Epithelial cell of esophagus (primary cell): Measurements from ENCODE around the gene ALK.

Experiments
- DNase-seq: peaks from one replicate; pipeline ENCODE4 v3.0.0; 2010; ENCODE audit warnings: low read depth
- H3K4me3 ChIP-seq: 2 replicates; pipeline ENCODE4 v1.5.1; 2011; ENCODE audit warnings: mild to moderate bottlenecking, low read length, control low read depth
- CTCF ChIP-seq: IDR thresholded peaks from 2 replicates; pipeline ENCODE4 v1.5.1; 2011; ENCODE audit warnings: low read depth, mild to moderate bottlenecking, low read length, control low read depth, inconsistent platforms; ENCODE audit not compliant: insufficient read depth; ENCODE audit errors: missing control alignments

Gene ALK

DNA sequence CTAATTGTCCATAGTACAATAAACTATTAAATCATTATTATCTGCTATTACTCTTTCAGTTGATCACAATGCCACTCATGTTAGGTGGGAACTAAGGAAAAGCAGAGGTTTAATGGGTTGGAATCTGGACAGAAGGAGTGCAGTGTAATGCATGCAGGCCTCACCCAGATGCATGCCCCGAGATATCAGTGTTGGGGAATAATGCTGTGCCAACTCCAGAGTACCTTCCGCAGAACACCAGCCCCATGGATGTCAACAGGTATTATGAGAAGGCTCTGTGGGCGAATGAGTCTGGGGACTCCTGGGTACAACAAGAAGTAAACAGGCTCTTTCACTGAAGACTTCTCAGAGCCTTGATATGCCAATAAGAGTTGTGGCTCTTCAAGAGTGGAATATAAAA lies 377.4 kb downstream of the ALK start:
- H3K4me3 ChIP-seq = no peak overlapping the region
- DNase-seq = no peak
- no peak for TF ChIP-seq CTCF

- no peak for DNase-seq
- no peak for TF ChIP-seq CTCF
- no peak overlapping the region for H3K4me3 ChIP-seq
Measured at GRCh38 chr2:29535188-29535587, 386.2 kb downstream of the ALK start.

GRCh38 chr2:29532436-29532835 lies 388.9 kb downstream of the ALK start:
- no peak overlapping the region for H3K4me3 ChIP-seq
- no peak for TF ChIP-seq CTCF
- no peak for DNase-seq

DNA sequence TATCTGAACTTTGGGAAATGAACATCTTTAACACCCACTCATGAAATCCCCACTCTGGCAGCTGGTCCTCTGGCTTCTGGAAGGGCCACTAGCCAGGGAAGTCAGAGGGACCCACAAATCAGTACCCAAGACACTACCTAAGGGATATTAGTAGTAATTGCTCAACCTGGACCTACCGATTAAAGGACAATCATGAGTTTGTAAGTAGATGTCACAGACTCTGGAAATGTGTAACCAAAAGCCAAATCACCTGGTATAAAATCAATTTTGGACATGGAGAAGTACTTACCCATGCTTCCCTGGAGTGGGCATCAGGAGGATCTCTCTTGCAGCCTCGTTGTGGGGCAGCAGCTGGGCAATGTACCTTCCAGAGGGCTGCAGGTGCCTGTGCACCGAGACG lies 389.8 kb downstream of the ALK start:
- DNase-seq = no peak
- TF ChIP-seq CTCF = no peak
- H3K4me3 ChIP-seq = no peak overlapping the region

- DNase-seq = peak; percentile 20
- H3K4me3 ChIP-seq = no peak overlapping the region
- no peak for TF ChIP-seq CTCF
Measured at GRCh38 chr2:29530281-29530680, 391.1 kb downstream of the ALK start.

DNA sequence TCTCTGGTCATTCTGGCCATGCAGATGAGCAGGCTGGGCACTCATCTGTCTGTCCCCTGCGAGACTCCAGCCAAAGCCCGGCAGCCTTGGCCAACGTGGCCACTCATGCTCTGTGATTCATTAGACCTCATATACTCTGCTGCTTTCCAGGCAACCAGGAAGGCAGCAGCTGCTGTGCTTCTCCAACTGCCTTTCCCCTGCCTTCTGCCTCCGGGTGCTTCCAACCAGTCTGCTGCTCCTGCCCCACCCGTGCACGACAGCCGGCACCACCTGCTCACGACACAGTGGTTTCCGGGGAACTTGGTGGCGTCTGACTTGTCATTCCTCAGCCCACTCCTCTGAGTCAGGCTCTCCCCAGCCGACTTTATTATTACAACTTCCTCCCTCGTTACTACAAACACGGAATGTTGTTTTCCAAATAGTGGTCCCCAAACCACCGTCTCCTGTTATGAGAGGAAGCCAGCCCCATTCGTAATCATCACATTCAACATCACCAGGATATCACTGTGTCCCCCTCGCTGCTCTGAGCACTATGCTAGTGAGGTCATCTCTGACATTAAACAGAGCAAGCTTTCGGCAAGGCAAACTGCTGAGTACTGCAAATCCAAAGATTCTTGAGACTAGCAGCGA lies 392.4 kb downstream of the ALK start:
- no peak for TF ChIP-seq CTCF
- DNase-seq = peak; percentile 4
- H3K4me3 ChIP-seq = no peak overlapping the region

DNA sequence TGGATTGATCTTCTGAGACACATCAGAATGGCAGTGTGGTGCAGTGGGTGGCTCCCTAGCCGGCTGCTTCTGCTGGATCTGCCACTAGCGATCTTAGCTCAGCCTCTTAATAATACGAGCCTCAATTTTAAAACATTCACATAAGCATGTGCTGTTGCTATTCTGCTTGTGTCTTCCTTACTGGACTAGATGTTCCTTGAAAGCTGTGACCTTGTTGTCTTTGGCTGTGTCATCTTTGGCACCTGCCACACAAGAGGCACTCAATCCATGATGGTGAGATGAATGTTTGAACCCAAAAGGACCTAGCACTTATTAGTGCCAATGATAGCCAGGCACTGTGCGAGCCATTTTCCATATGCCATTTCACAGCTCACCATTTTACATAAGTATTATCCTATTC lies 393.0 kb downstream of the ALK start:
- no peak for DNase-seq
- no peak overlapping the region for H3K4me3 ChIP-seq
- no peak for TF ChIP-seq CTCF
